ENCODE results near the gene ALDH4A1. TPM values are rescaled to one million over a fixed set of nuclear protein-coding genes. Genes with fewer than 3 reads are reported as not detected.

ALDH4A1 gene
- total and polyA plus RNA-seq, 12 donors, result 12.7 to 60.8 (median 36.6) TPM

GRCh38 chr1:18931730-18932129, 29.4 kb upstream of the ALDH4A1 start:
- intact Hi-C loops (cut with DNase I), result no loop called here
- H3K27me3 ChIP-seq, result no peaks in the 10 kb centered on the region
- DNase-seq (no peak), ATAC-seq (no peak)
- no peak overlapping the region for H3K27ac ChIP-seq
- no peaks in the 10 kb centered on the region for H3K36me3 ChIP-seq
- 85% methylated on average over 10 of the region's 10 CpGs for whole genome bisulfite sequencing, 2 donors
- H3K4me1 ChIP-seq, result peaks cover 14 to 58% (median 24%) of the 10 kb centered on the region in 9 donors
- no peak overlapping the region for H3K4me3 ChIP-seq
- H3K9me3 ChIP-seq, result no peaks in the 10 kb centered on the region
- no peak for TF ChIP-seq CTCF (IDR thresholded peaks at IDR 0.05)

GRCh38 chr1:18929686-18930085, 27.3 kb upstream of the ALDH4A1 start:
- no peaks in the 10 kb centered on the region for H3K27me3 ChIP-seq
- no peak for TF ChIP-seq CTCF (IDR thresholded peaks at IDR 0.05)
- no peak for ATAC-seq
- H3K27ac ChIP-seq, result peak overlapping the region in 1 of 10 donors; percentile 13
- H3K36me3 ChIP-seq, result no peaks in the 10 kb centered on the region
- 80 to 87% methylated on average over 7 of the region's 7 CpGs for WGBS, 2 donors
- no peaks in the 10 kb centered on the region for H3K9me3 ChIP-seq
- no peak overlapping the region for H3K4me3 ChIP-seq
- intact Hi-C loops (cut with DNase I), result no loop called here
- no peak for DNase-seq
- peaks cover 19 to 72% (median 32%) of the 10 kb centered on the region in 9 donors for H3K4me1 ChIP-seq

- intact Hi-C loops (cut with DNase I), result no loop called here
- 89 to 92% methylated on average over 6 of the region's 6 CpGs for WGBS, 2 donors
- Histone ChIP-seq H3K27ac (peak overlapping the region in 4 of 10 donors; percentile 5 to 97 (median 92)), H3K9me3 (no peaks in the 10 kb centered on the region), H3K36me3 (no peaks in the 10 kb centered on the region), H3K27me3 (no peaks in the 10 kb centered on the region), H3K4me3 (no peak overlapping the region), H3K4me1 (peaks cover 26 to 79% (median 39%) of the 10 kb centered on the region in 9 donors)
- DNase-seq (no peak), ATAC-seq (no peak)
- TF ChIP-seq CTCF (IDR thresholded peaks at IDR 0.05), result no peak
These were observed 26.6 kb upstream of the ALDH4A1 start for GRCh38 chr1:18928985-18929384.

DNA sequence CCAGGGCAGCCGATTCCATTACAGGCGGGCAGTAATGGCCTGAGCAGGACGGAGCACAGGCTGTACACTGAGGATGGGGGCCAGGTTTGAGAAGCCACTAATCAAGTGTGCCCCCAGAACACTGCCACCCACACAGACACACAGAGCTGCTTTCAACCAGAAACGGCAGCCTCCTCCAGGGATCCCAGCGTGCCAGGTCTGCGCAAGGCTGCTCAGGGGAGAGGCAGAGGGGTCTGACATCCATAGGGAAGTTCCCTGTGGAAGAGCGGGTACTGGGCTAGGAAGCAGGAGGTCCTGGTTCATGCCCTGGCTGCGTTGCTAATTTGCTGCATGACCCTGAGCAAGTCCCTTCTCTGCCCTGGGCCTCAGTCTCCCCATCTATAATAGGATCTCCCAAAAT, 26.1 kb upstream of the ALDH4A1 start:
- intact Hi-C loops (cut with DNase I), result no loop called here
- ATAC-seq (no peak), DNase-seq (no peak)
- H3K4me1 ChIP-seq, result peaks cover 32 to 82% (median 45%) of the 10 kb centered on the region in 9 donors
- H3K4me3 ChIP-seq, result peak overlapping the region in 1 of 10 donors; percentile 39
- H3K36me3 ChIP-seq, result no peaks in the 10 kb centered on the region
- 84 to 86% methylated on average over 8 of the region's 8 CpGs for WGBS, 2 donors
- no peaks in the 10 kb centered on the region for H3K27me3 ChIP-seq
- H3K9me3 ChIP-seq, result no peaks in the 10 kb centered on the region
- peak overlapping the region in 8 of 10 donors; percentile 5 to 97 (median 88) for H3K27ac ChIP-seq
- no peak for TF ChIP-seq CTCF (IDR thresholded peaks at IDR 0.05)
